Measurements from ENCODE around the gene INSL3. TPM values are rescaled to one million over a fixed set of nuclear protein-coding genes. Genes with fewer than 3 reads are reported as not detected.

Gene INSL3
- total and polyA plus RNA-seq, 2 of the 13 experiments (the other 11 are each of a cell fraction or from before 2014, with no cell fraction given): 0.30 TPM; not detected in 1

- TF ChIP-seq SYNCRIP (IDR thresholded peaks at IDR 0.05; ENCODE audit: insufficient read depth, low read depth, low read length): no peak
- no peak for TF ChIP-seq NR2C2 (CRISPR knock-in tag; IDR thresholded peaks at IDR 0.05; ENCODE audit: borderline replicate concordance)
Observed at GRCh38 chr19:17794731-17795494, 26.4 kb downstream of the INSL3 start, which contains the start of gene B3GNT3 (continued).

GRCh38 chr19:17794412-17794730, 26.9 kb downstream of the INSL3 start:
- H3K9me3 ChIP-seq (ENCODE audit: low read length): no peaks in the 10 kb centered on the region
- no peak overlapping the region for H3K27ac ChIP-seq (ENCODE audit: extremely low read length, insufficient read depth, low read length)
- DNase-seq (ENCODE audit: low spot score) (no peak), FAIRE-seq (no peak), ATAC-seq (peak; percentile 19)
- H2AFZ ChIP-seq (ENCODE audit: low read length): no peak overlapping the region
- 5% methylated on average over 9 of the region's 9 CpGs for WGBS (ENCODE audit: low lambda C conversion rate)
- H3K27me3 ChIP-seq (ENCODE audit: control insufficient read depth in 1 of 2, insufficient read depth in 2 of 2, low read length in 2 of 2): peaks cover 0 to 15% of the 10 kb centered on the region in 2 experiments; a peak in 1 of 5 replicates
- no peaks in the 10 kb centered on the region for H3K79me2 ChIP-seq (ENCODE audit: insufficient read depth, low read length)
- in situ Hi-C loops (cut with HindIII; ENCODE audit: extremely low pct_ligation_motif_present, low pct_unique_long_range_greater_than_20kb) (no loop called here), intact Hi-C loops (cut with micrococcal nuclease; ENCODE audit: unreplicated experiment) (loop anchor here (1.0 kb wide), 1 partner anchor 61 kb away; no protein-coding TSS in a partner anchor)
- CTCF ChIA-PET (ENCODE audit: low intra/inter-chr PET ratio, low total read pairs): no interaction called here
- peaks cover 55% of the 10 kb centered on the region for H3K4me1 ChIP-seq (ENCODE audit: insufficient read depth, low read length)
- H3K9ac ChIP-seq (ENCODE audit: insufficient read depth, low read depth, low read length): peak overlapping the region; percentile 70; the same call in 1 of the 2 replicates
- POLR2A ChIA-PET: interaction anchor here (0.9 to 3.8 kb wide), 8 partner anchors 10 to 430 kb away, joined by 3 to 24 read pairs (median 5); partner anchors contain the start of genes JAK3, MAP1S and RPL18A
- no peaks in the 10 kb centered on the region for H4K20me1 ChIP-seq (ENCODE audit: insufficient read depth, low read length)
- peak overlapping the region; percentile 64 to 79 (median 66); a peak in 5 of 6 replicates for H3K4me3 ChIP-seq (replicated peaks in 1 of 3; ENCODE audit: insufficient read depth in 1 of 3, low read depth in 2 of 3, low read length in 3 of 3)
- no peaks in the 10 kb centered on the region for H3K36me3 ChIP-seq (replicated peaks in 1 of 2; ENCODE audit: control insufficient read depth in 1 of 2, insufficient read depth in 2 of 2, low read length in 2 of 2)
- TF ChIP-seq ZBTB46 (CRISPR knock-in tag; IDR thresholded peaks at IDR 0.05; ENCODE audit: borderline replicate concordance): no peak
- 0 out of 2 replicates have a peak, but pooled peaks have one; percentile 21 for TF ChIP-seq ZNF501 (CRISPR knock-in tag; IDR thresholded peaks at IDR 0.05)
- TF ChIP-seq ZNF329 (CRISPR knock-in tag; IDR thresholded peaks at IDR 0.05; ENCODE audit: low read depth): 0 out of 2 replicates have a peak, but pooled peaks have one; percentile 43
- TF ChIP-seq MAFF (IDR thresholded peaks at IDR 0.05; ENCODE audit: low read depth, low read length): no peak
- no peak for TF ChIP-seq ARNTL (CRISPR knock-in tag; IDR thresholded peaks at IDR 0.05)
- TF ChIP-seq HNF4G (IDR thresholded peaks at IDR 0.05; ENCODE audit: borderline replicate concordance, low read depth, low read length): 0 out of 2 replicates have a peak, but pooled peaks have one; percentile 4
- TF ChIP-seq HNF4G (CRISPR knock-in tag; IDR thresholded peaks at IDR 0.05; ENCODE audit: borderline replicate concordance, low read depth): no peak
- TF ChIP-seq ZNF224 (CRISPR knock-in tag; IDR thresholded peaks at IDR 0.05): 0 out of 2 replicates have a peak, but pooled peaks have one; percentile 69
- TF ChIP-seq ZNF121 (CRISPR knock-in tag; IDR thresholded peaks at IDR 0.05): peak; percentile 93
- TF ChIP-seq HDAC1 (CRISPR knock-in tag; IDR thresholded peaks at IDR 0.05): 0 out of 2 replicates have a peak, but pooled peaks have one; percentile 44
- TF ChIP-seq NR3C1 (CRISPR knock-in tag; IDR thresholded peaks at IDR 0.05): no peak
- peak; percentile 38; the same call in 1 of the 2 replicates for TF ChIP-seq TCF7 (IDR thresholded peaks at IDR 0.05; ENCODE audit: low read depth)
- no peak for TF ChIP-seq PPARG (CRISPR knock-in tag; conservative IDR thresholded peaks at IDR 0.05)
- BruUV-seq (replicated peaks): no TSS peak
- peak overlapping the region; percentile 75 for H3K4me2 ChIP-seq (ENCODE audit: low read depth, low read length)
